Glomerular visceral epithelial cell (primary cell): ENCODE results near the gene SPEG.

Experiments used
- DNase-seq: peaks from one replicate; pipeline ENCODE4 v3.0.0-alpha.2; 2016; ENCODE audit errors: extremely low spot score

SPEG gene

DNA sequence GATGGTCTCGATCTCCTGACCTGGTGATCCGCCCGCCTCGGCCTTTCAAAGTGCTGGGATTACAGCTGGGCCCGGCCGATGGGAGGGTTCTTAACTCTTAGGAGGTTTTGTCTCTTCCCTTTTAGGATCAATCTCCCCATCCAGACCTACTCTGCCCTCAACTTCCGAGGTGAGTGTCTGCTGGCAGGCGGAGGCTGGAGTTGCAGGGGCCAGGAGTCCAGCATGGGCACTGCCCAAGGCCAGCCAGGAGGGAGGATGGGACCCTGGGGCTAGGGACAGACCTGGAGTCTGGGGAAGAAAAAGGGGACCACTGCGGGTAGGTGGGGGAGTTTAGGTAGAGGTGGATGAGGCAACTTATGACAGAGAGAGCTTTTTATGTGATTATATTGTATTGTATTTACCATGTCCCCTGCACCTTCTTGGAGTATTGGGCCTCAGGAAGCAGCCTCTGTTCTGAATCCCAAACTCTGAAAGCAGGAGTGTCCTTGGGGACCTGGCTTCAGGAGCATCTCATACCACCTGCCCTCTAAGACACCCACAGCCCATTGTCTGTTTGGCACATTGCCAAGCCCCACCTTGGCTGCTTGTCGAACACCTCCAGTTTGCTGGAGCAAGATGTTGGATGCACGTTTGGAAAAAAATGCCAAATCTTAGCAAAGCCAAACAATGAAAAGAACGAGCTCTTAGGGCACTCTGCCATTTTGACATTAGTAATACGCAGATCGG lies 10.8 kb upstream of the SPEG start:
- DNase-seq, result no peak

DNA sequence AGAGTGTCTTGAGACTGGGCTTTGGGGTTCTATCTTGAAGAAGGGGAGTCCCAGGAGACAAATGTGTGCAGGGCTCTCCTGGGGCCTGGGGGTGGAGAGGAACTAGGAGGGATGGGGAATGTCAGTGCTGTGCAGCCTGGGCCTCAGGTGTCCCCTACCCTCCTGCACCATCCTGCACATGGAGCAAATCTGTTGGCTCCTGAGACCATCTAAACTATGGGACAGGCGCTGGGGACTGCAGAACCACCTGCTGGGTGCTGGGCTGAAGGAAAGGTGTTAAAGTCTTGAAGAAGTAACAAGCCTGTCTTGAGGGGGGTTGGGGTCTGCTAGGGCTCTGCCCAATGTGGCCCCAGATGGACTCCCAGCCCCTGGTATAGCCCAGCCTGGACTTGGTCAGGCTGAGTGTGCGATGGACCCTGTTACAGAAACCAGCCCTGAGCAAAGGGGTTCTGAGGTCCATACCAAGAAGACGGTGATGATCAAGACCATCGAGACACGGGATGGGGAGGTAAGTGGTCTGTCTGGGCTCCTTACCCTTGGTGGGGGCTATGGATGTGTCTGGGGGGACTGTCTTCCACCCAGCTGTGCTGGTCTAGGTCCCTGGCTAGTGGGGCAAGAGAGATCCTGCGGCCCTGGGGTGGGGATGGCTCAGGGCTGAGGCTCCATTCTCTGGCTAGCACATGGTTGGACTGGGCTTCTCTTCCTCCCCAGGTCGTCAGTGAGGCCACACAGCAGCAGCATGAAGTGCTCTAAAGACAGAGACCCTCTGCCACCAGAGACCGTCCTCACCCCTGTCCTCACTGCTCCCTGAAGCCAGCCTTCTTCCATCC lies 9.2 kb upstream of the SPEG start:
- DNase-seq, result no peak

- no peak for DNase-seq
These were observed 8.6 kb upstream of the SPEG start for GRCh38 chr2:219426068-219426443.

- DNase-seq, result no peak
These were observed 8.0 kb upstream of the SPEG start for GRCh38 chr2:219426534-219427136.

GRCh38 chr2:219428469-219428868 lies 6.2 kb upstream of the SPEG start:
- DNase-seq, result no peak

DNA sequence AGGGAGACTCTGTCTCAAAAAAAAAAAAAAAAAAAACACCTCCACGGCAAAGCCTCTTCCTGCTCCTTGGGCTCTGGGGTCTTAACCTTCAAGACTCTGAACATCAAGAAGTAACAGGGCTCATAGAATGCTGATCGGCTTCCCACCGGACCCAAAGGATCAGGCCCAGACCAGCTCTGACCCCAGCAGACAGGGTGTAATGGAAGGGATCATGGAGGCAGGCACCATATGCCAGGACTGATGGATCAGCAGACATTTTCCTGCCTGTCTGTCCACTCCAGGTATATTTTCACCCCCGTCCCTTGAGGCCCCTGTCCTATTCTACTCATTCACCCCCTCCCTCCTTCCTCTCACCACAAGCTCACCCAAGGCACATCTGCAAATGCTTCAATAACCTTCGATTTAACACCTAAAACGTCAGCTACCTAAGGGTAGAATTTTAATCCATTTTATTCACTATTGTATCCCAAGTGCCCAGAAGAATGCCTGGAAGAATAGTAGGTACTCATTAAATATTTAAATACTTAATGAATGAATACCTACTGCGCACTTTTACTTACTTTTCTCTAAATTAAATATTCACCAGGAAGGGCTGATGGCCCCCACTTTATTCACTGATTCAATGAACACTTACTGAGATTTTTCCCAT lies 4.6 kb upstream of the SPEG start:
- DNase-seq, result no peak

DNA sequence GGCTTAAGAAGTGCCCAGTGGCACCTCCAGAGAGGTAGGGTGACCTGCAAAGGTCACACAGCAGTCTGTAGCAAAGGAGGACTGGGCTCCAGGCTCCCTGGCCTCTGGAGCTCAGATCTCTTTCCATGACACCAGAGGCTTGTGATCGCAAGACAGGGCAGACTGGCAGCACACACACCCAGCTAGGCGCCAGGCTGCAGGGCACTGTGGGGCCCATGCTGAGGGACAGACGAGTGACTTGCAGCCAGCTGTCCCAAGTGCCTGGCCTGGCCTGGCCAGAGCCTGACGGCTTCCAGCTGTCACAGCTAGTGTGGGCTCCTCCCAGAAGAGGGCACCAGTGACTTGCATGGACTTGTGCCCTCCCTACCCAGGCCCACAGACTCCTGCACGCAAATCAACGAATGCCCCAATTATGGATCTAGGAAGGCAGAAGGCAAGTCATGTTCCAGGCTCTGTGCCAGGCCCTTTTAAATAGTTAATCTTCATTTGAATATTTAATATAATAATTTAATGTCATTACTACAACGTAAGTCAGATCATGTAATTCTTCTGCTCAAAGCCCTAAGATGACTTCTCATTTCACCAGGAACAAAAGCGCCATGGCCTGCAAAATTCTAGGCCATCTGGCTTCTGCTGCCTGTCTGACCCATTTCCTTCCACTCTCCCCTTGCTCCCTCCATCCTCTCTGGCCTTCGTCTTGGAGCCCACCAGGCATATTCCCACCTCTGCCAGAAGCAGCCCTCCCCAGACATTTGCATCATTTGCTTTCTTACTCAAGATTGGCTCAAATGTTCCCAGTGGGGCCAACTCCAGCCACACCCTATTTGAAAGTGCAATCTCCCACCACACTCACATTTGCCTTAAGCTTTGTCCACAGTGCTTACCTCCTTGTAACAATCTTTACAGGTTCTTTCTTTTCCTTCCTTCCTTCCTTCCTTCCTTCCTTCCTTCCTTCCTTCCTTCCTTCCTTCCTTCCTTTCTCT lies 3.7 kb upstream of the SPEG start:
- peak; percentile 50 for DNase-seq

DNA sequence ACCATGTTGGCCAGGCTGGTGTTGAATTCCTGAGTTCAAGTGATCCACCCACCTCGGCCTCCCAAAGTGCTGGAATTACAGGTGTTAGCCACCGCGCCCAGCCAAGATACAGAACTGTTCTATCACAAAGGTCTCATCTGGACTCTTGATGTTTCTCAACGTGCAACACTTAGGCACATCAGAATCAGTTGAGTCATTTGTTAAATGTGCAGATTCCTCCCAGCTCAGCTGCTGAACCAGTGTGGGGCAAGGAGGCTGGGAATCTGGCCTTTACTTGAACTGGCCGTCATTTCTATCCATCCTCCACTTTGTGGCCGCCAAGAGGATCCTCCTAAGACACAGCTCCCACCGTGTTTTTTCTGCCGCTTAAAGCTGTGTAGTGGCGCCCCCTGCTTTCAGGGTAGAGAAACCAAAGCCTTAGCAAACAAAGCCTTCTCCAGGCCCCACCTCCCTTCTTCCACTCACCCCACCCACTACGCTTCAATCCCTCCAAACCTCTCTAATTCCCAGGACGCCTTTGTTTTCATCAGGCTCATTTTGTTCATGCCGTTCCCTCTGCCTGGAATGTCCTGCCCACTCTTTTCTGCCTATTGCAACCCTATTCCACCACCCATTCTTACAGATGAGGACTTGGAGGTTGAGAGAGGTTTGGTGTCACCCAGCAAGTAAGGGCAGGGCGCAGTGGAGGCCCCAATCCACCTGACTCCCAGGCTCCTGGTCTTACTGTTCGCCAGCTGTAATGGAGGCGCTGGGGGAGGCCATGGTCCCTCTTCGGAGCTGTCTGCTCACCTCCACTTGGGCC lies 776 bp upstream of the SPEG start:
- DNase-seq, result peak; percentile 41

GRCh38 chr2:219434468-219434717 lies 250 bp upstream of the SPEG start:
- no peak for DNase-seq

- no peak for DNase-seq
These were observed 1.1 kb downstream of the SPEG start for GRCh38 chr2:219435701-219436100.

GRCh38 chr2:219436491-219436890 lies 1.8 kb downstream of the SPEG start:
- DNase-seq, result no peak

DNA sequence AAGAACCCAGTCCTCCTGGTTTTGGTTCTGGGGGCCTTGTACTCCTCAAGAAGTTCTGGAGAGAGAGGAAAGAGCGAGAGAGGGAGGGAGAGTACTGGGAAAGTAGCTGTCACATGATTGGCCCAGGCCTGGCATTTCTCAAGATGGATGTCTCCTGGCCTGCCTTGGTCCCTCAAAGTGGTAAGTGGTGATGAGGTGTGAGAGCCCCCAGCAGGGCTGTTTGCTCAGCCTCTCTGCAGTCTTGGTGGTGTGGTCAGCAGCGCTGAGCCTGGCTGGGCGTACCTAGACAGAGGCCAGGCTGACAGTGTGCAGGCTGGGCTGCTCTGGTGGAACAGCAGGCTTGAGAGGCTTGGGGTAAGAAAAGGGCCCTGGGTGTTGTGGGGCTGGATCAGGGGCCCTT lies 2.5 kb downstream of the SPEG start:
- no peak for DNase-seq

- no peak for DNase-seq
These were observed 3.1 kb downstream of the SPEG start for GRCh38 chr2:219437690-219438206.

DNA sequence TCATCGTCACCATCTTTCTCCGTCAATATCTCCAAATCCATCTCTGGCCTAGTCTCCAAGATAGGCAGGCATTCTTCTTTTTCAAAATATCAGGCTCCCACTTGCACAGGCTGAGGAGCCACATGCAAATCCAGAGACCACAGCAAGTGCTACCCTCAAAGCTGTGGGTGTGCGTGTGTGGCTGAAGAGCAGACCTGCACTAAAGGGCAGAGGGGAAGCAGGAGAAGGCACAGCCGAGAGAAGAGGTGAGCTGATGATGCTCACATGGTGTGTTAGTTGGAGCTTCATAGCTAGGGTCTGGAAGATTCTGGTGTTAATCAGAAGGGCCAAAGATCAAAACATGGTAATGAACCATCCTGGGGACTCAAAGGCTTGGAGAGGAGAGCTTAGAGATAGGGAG lies 3.8 kb downstream of the SPEG start:
- no peak for DNase-seq

DNA sequence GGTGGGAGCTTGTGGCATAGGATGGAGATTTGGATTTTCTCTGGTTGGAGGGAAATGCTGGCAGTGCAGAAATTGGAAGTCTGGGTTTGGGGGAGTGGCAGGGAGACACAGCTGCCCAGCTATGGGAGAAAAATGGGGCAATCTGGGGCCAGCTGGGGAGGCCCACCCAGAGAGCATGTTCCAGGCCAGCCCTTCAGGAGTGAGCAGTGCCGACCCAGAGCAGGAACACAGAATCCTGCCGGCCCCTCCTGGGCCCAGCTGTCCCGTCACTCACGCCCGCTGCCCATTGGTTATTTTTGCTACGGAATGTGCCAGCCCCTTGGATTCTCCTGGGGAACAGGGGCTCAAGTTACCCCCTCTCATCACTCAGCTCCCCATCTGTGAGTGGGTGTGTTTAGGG lies 4.9 kb downstream of the SPEG start:
- no peak for DNase-seq

- no peak for DNase-seq
These were observed 6.0 kb downstream of the SPEG start for GRCh38 chr2:219440388-219441256.

DNA sequence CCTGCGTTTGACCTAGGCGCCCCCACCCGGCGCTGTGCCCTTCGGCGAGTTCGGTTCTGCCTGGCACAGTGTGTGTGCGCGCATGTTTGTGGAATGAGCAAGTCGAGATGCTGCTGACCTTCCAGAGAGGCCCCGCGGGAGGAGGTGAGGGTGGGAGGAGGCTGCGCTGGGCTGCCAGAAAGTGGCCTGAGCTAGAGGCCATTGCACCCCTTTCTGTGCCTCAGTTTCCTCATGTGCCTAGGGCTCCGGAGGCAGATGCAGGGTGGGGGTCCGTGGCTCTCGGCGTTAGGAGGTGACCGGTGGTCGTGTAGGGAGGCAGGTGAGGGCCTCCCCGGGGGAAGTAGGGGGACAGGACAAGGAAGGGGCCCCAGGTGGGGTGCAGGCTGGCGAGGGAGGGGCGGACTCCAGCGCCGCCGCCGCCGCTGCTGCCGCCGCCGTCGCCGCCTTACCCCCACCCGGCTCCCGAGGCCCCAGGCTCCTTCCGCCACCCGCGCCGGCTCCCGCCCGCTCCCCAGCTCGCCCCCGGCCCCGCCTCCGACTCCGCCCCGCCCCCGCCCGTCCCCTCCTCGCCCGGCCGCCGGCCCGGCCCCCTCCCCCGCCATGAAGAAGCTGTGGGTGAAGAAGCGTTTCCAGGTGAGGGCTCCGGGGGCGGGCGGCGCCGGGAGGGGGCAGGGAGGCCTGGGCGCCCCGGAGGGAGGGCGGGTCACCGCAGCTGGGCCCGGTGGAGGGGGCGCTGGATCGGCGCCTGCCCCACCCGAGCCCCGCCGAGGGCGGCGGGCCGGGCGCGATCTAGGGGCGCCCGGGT lies 7.0 kb downstream of the SPEG start:
- DNase-seq, result peak; percentile 71

GRCh38 chr2:219442256-219443015 lies 7.8 kb downstream of the SPEG start:
- no peak for DNase-seq
